Psoas muscle (tissue), 8 donors: ENCODE results near the gene CSHL1. TPM values are rescaled to one million over a fixed set of nuclear protein-coding genes. Genes with fewer than 3 reads are reported as not detected.

Source experiments
- ATAC-seq, 4 donors: fragments of 200-7000 bp; cut with Tn5 transposase; one replicate each; pipeline ENCODE4 v1.9.1; 2020; ENCODE audit warnings: moderate library complexity in 3 of 4, mild to moderate bottlenecking in 2 of 4
- DNase-seq, 2 donors: peaks; one replicate each; pipeline ENCODE4 v3.0.0-alpha.2; 2020
- H3K27ac ChIP-seq: fragments of 200-600 bp; one replicate; pipeline ENCODE4 v1.8.0; 2022
- H3K27me3 ChIP-seq, 3 donors: fragments of 200-600 bp in 1 of 3; one replicate each; pipeline versions ENCODE4 v1.6.1 to v1.8.0; 2013 to 2022; ENCODE audit warnings: low read length in 2 of 3, mild to moderate bottlenecking in 2 of 3, moderate library complexity in 1 of 3; ENCODE audit not compliant: insufficient read depth in 3 of 3
- H3K36me3 ChIP-seq, 2 donors: fragments of 200-600 bp in 1 of 2; one replicate each; pipeline versions ENCODE4 v1.6.1 to v1.8.0; 2013 to 2022; ENCODE audit warnings: low read depth in 1 of 2, mild to moderate bottlenecking in 1 of 2, moderate library complexity in 1 of 2; ENCODE audit not compliant: insufficient read depth in 1 of 2
- H3K4me1 ChIP-seq: fragments of 200-600 bp; one replicate; pipeline ENCODE4 v1.8.0; 2022
- H3K4me3 ChIP-seq: fragments of 200-600 bp; one replicate; pipeline ENCODE4 v1.8.0; 2022; ENCODE audit warnings: mild to moderate bottlenecking
- H3K9me3 ChIP-seq: fragments of 200-600 bp; one replicate; pipeline ENCODE4 v1.8.0; 2022
- WGBS, 3 donors: extraction: QIAGEN DNeasy Blood & Tissue Kit; methylation state at CpG; one replicate each; pipeline versions ENCODE4 v1.1.6 to v1.1.7; 2013; 5-methylcytosine and 5-hydroxymethylcytosine counted together
- intact Hi-C, 2 donors: fragments of 100-400 bp; cut with DNase I; formaldehyde crosslinking; loops; one replicate each; pipeline versions ENCODE4 v1.11.0 to v1.14.2; 2022
- polyA plus RNA-seq, 3 donors: library from polyadenylated mRNA; stranded (reverse); fragments of 200-250 nt; gene quantifications; one replicate each; pipeline ENCODE4 v1.2.3, GENCODE V29; 2013
- total RNA-seq, 4 donors: library from RNA; stranded (reverse); fragmentation: NEBNext Ultra II Directional in 2 of 4; extraction: Animal tissue kit (Norgen Biotek cat#: 25700) in 2 of 4; gene quantifications; one replicate each; pipeline versions ENCODE4 v1.2.1 to v1.2.4, GENCODE V29; 2021 to 2023
- TF ChIP-seq, protein P1 (sequence below): fragments of 200-600 bp; IDR thresholded peaks from one replicate; pipeline ENCODE4 v1.8.0; 2022; ENCODE audit warnings: antibody characterized with exemption
- donor health status: healthy with polysubstance abuse.
- donor health status: DM: no; HTN: no; CAD: no; lungs with moderate emphysema.
- donor health status: Bipolar disorder and iron deficiency.
- donor health status: healthy.
- donor health status: DM: yes; HTN: yes; CAD: no.
- donor health status: DM: no; HTN: no; CAD: no.
- donor health status: DM: no; HTN: no; CAD: no.
- donor health status: DM: yes; HTN: yes; CAD: no.

Gene CSHL1
- total and polyA plus RNA-seq, 7 donors, result not detected

GRCh38 chr17:63945784-63946439, 34.9 kb upstream of the CSHL1 start:
- peaks cover 33% of the 10 kb centered on the region for H3K4me1 ChIP-seq
- no peaks in the 10 kb centered on the region for H3K9me3 ChIP-seq
- no peak overlapping the region for H3K27ac ChIP-seq
- no peak for ATAC-seq
- H3K27me3 ChIP-seq, result no peaks in the 10 kb centered on the region
- intact Hi-C loops, result no loop called here
- WGBS, 3 donors, result 64 to 81% (median 67%) methylated on average over 5 to 6 of the region's 6 CpGs
- no peak for DNase-seq
- H3K4me3 ChIP-seq, result no peak overlapping the region
- TF ChIP-seq, protein P1, sequence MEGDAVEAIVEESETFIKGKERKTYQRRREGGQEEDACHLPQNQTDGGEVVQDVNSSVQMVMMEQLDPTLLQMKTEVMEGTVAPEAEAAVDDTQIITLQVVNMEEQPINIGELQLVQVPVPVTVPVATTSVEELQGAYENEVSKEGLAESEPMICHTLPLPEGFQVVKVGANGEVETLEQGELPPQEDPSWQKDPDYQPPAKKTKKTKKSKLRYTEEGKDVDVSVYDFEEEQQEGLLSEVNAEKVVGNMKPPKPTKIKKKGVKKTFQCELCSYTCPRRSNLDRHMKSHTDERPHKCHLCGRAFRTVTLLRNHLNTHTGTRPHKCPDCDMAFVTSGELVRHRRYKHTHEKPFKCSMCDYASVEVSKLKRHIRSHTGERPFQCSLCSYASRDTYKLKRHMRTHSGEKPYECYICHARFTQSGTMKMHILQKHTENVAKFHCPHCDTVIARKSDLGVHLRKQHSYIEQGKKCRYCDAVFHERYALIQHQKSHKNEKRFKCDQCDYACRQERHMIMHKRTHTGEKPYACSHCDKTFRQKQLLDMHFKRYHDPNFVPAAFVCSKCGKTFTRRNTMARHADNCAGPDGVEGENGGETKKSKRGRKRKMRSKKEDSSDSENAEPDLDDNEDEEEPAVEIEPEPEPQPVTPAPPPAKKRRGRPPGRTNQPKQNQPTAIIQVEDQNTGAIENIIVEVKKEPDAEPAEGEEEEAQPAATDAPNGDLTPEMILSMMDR, result no peak
- H3K36me3 ChIP-seq, result peaks cover 0 to 81% of the 10 kb centered on the region in 2 donors

DNA sequence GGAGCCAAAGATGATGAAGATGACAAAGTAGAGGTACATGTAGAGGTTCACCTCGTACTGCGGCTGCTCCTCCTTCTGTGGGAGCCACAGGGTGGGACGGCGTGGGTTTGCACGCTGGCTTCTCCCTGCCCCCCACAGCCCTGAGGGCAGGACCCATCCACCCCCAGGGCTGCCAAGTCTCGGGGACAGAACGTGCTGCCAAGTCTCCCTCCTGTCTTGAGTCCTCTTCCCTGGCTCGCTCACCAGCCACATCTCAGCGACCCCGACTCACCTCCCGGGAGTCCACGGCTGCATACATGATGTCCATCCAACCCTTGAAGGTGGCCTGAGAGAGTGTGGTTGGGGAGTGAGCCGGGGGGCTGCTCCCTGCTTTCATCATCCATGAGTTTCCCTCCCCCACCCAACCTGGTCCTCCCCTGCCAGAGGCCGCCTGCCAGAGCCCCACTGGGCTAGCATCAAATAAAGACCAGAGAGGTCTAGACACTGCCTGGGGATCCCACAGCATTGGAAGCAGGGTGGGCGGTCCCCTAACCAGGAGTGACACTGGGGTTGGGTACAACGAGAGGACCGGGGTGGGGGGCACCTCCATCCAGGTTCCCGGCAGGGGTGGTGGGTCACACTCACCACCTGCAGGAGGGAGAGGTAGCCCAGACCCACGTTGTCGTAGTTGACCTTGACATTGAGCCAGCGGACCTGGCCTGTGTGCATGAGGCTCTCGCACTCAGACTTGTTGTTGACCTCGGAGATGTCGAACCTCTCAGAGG, 33.9 kb upstream of the CSHL1 start:
- 50 to 76% (median 53%) methylated on average over 21 to 24 of the region's 24 CpGs for WGBS, 3 donors

DNA sequence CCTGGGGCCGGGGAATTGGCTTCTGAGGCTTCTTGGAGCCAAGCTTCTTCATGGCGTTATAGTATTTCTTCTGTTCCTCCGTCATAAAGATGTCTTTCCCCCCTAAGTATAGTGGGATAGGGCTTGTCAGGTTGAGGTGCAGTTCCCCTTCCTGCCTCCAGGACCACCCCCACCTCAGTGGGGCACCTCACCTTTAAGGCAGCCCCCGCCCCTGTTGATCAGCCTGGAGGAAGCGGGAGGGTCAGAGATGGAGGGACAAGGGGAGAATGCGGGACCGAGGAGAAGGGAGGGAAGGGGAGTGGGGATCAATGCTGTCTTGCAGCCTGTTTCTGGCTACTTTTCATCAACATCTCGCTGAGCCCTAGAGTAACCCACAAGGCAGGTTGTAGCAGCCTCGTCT, 32.7 kb upstream of the CSHL1 start:
- Histone ChIP-seq H3K27me3 (no peaks in the 10 kb centered on the region), H3K4me1 (peaks cover 11% of the 10 kb centered on the region), H3K36me3 (peaks cover 0 to 90% of the 10 kb centered on the region in 2 donors), H3K27ac (no peak overlapping the region), H3K9me3 (no peaks in the 10 kb centered on the region), H3K4me3 (no peak overlapping the region)
- ATAC-seq (no peak), DNase-seq (no peak)
- WGBS, 3 donors, result 78 to 87% (median 81%) methylated on average over 9 of the region's 9 CpGs
- intact Hi-C loops, result no loop called here
- TF ChIP-seq, protein P1, result no peak

More for the DNA sequence above, 33.9 kb upstream of the CSHL1 start:
- TF ChIP-seq, protein P1, result no peak
- Histone ChIP-seq H3K4me3 (no peak overlapping the region), H3K27ac (no peak overlapping the region), H3K9me3 (no peaks in the 10 kb centered on the region), H3K4me1 (peaks cover 23% of the 10 kb centered on the region), H3K27me3 (no peaks in the 10 kb centered on the region), H3K36me3 (peaks cover 0 to 87% of the 10 kb centered on the region in 2 donors)
- intact Hi-C loops, result no loop called here
- DNase-seq (peak in 1 of 2 donors; percentile 81), ATAC-seq (peak in 2 of 4 donors; percentile 40 to 55)

GRCh38 chr17:63942309-63942985, 31.4 kb upstream of the CSHL1 start:
- Histone ChIP-seq H3K4me3 (no peak overlapping the region), H3K4me1 (peaks cover 11% of the 10 kb centered on the region), H3K27me3 (no peaks in the 10 kb centered on the region), H3K27ac (no peak overlapping the region), H3K9me3 (no peaks in the 10 kb centered on the region), H3K36me3 (peaks cover 0 to 77% of the 10 kb centered on the region in 2 donors)
- WGBS, 3 donors, result 91 to 95% (median 93%) methylated on average over 21 of the region's 21 CpGs
- DNase-seq (no peak), ATAC-seq (no peak)
- TF ChIP-seq, protein P1, result no peak
- intact Hi-C loops, result no loop called here
